GM23338 (cell line): ENCODE measurements around the gene MT1B. TPM values are rescaled to one million over a fixed set of nuclear protein-coding genes. Genes with fewer than 3 reads are reported as not detected.

Source experiments
- ATAC-seq: fragments of 200-7000 bp; cut with Tn5 transposase; 3 replicates; pipeline ENCODE4 v1.9.1; 2020
- DNase-seq: peaks from one replicate; pipeline ENCODE4 v3.0.0-alpha.2; 2015; ENCODE audit warnings: low spot score
- H2AFZ ChIP-seq: fragments of 200-600 bp; sonication (generic); 2 replicates; pipeline ENCODE4 v1.8.0; 2016; ENCODE audit warnings: antibody characterized with exemption, mild to moderate bottlenecking, moderate library complexity
- H3F3A ChIP-seq: fragments of 200-600 bp; sonication (generic); replicated peaks from 2 replicates; pipeline ENCODE4 v1.8.0; 2017; ENCODE audit warnings: antibody characterized with exemption, mixed run types, low read depth
- H3K27ac ChIP-seq: fragments of 200-600 bp; sonication (generic); 2 replicates; pipeline ENCODE4 v1.6.1; 2016; ENCODE audit warnings: low read depth
- H3K27me3 ChIP-seq: fragments of 200-600 bp; sonication (generic); 2 replicates; pipeline ENCODE4 v1.8.0; 2016; ENCODE audit warnings: mild to moderate bottlenecking, mixed run types, moderate library complexity; ENCODE audit not compliant: insufficient read depth
- H3K36me3 ChIP-seq: fragments of 200-600 bp; sonication (generic); 2 replicates; pipeline ENCODE4 v1.8.0; 2016; ENCODE audit warnings: mild to moderate bottlenecking; ENCODE audit not compliant: insufficient read depth
- H3K4me1 ChIP-seq: fragments of 200-600 bp; sonication (generic); 2 replicates; pipeline ENCODE4 v1.8.0; 2016; ENCODE audit warnings: mild to moderate bottlenecking, moderate library complexity; ENCODE audit not compliant: insufficient read depth
- H3K4me2 ChIP-seq: fragments of 200-600 bp; sonication (generic); 2 replicates; pipeline ENCODE4 v1.7.1; 2017; ENCODE audit warnings: mixed run types
- H3K4me3 ChIP-seq: fragments of 200-600 bp; sonication (generic); 2 replicates; pipeline ENCODE4 v1.6.1; 2016; ENCODE audit warnings: mixed run types
- H3K79me2 ChIP-seq: fragments of 200-600 bp; sonication (generic); replicated peaks from 2 replicates; pipeline ENCODE4 v1.8.0; 2017; ENCODE audit warnings: mild to moderate bottlenecking; ENCODE audit not compliant: insufficient read depth
- H3K9me2 ChIP-seq: fragments of 200-600 bp; sonication (generic); 2 replicates; pipeline ENCODE4 v1.8.0; 2017; ENCODE audit not compliant: insufficient read depth
- H4K20me1 ChIP-seq: fragments of 200-600 bp; sonication (generic); replicated peaks from 2 replicates; pipeline ENCODE4 v1.8.0; 2017; ENCODE audit warnings: mild to moderate bottlenecking; ENCODE audit not compliant: insufficient read depth
- H3K27ac Mint-ChIP-seq: 2 replicates; pipeline ENCODE4 v1.8.0; 2020; ENCODE audit warnings: inconsistent platforms, mild to moderate bottlenecking, moderate library complexity, mixed read lengths
- H3K27me3 Mint-ChIP-seq: 3 replicates; pipeline ENCODE4 v1.8.0; 2022; ENCODE audit warnings: low read depth, mild to moderate bottlenecking, moderate library complexity, mixed read lengths, inconsistent platforms; ENCODE audit not compliant: insufficient read depth, poor library complexity
- H3K36me3 Mint-ChIP-seq: 3 replicates; pipeline ENCODE4 v1.8.0; 2021; ENCODE audit warnings: low read depth, mild to moderate bottlenecking, inconsistent platforms, moderate library complexity, mixed read lengths
- H3K4me1 Mint-ChIP-seq: 3 replicates; pipeline ENCODE4 v1.8.0; 2020; ENCODE audit warnings: mild to moderate bottlenecking, inconsistent platforms, mixed read lengths
- H3K4me3 Mint-ChIP-seq: 3 replicates; pipeline ENCODE4 v1.8.0; 2021; ENCODE audit warnings: moderate library complexity, mild to moderate bottlenecking, inconsistent platforms, mixed read lengths
- H3K9me3 Mint-ChIP-seq: 3 replicates; pipeline ENCODE4 v1.8.0; 2020; ENCODE audit warnings: moderate library complexity, mild to moderate bottlenecking, inconsistent platforms, mixed read lengths
- CREB1 ChIP-seq: fragments of 250-450 bp; sonication (Bioruptor Pico); IDR thresholded peaks from 2 replicates; pipeline ENCODE4 v1.5.0; 2020; ENCODE audit warnings: low read depth, mild to moderate bottlenecking, moderate library complexity
- EZH2 ChIP-seq: fragments of 200-600 bp; sonication (generic); IDR thresholded peaks from one replicate; pipeline ENCODE4 v1.8.0; 2017; ENCODE audit warnings: antibody characterized with exemption, mild to moderate bottlenecking, low read depth; ENCODE audit not compliant: unreplicated experiment
- EZH2phosphoT487 ChIP-seq: fragments of 200-600 bp; sonication (generic); IDR thresholded peaks from one replicate; pipeline ENCODE4 v1.8.1; 2018; ENCODE audit warnings: antibody characterized with exemption; ENCODE audit not compliant: unreplicated experiment
- JUNB ChIP-seq: IDR thresholded peaks from one replicate; pipeline ENCODE4 v1.6.1; 2016; ENCODE audit warnings: antibody characterized with exemption; ENCODE audit not compliant: unreplicated experiment
- NANOG ChIP-seq: IDR thresholded peaks from 2 replicates; pipeline ENCODE4 v1.6.1; 2016; ENCODE audit warnings: antibody characterized with exemption, borderline replicate concordance
- POLR2AphosphoS5 ChIP-seq: IDR thresholded peaks from 2 replicates; pipeline ENCODE4 v1.6.1; 2016; ENCODE audit warnings: antibody characterized with exemption, low read depth
- STAT1 ChIP-seq: IDR thresholded peaks from one replicate; pipeline ENCODE4 v1.6.1; 2016; ENCODE audit warnings: antibody characterized with exemption; ENCODE audit not compliant: unreplicated experiment
- ZNF114 ChIP-seq: fragments of 250-450 bp; sonication (Bioruptor Pico); IDR thresholded peaks from 2 replicates; pipeline ENCODE4 v1.5.0; 2020; ENCODE audit warnings: mild to moderate bottlenecking, moderate library complexity
- ZNF331 ChIP-seq: fragments of 250-450 bp; sonication (Bioruptor Pico); IDR thresholded peaks from 2 replicates; pipeline ENCODE4 v1.5.0; 2020; ENCODE audit warnings: low read depth, mild to moderate bottlenecking, moderate library complexity
- long read RNA-seq: library from polyadenylated mRNA; unstranded; transcript quantifications from one replicate; pipeline ENCODE4 v2.0.0, GENCODE V29; 2020; ENCODE audit not compliant: unreplicated experiment
- polyA plus RNA-seq: library from polyadenylated mRNA; unstranded; fragments of >200 nt; fragmentation: Nextera tagmentation; extraction: Ambion mirVana; gene quantifications from 2 replicates; pipeline ENCODE4 v1.2.1, GENCODE V29; 2016
- total RNA-seq: library from RNA; depleted of rRNA; stranded (reverse); fragments of >200 nt; shearing (Covaris generic); gene quantifications from 2 replicates; pipeline ENCODE4 v1.2.3, GENCODE V29; 2014; rRNA removed
- TF ChIP-seq, protein P1 (sequence below): IDR thresholded peaks from 2 replicates; pipeline ENCODE4 v1.6.1; 2016; ENCODE audit warnings: antibody characterized with exemption
- TF ChIP-seq, protein P2 (sequence below): fragments of 250-450 bp; sonication (Bioruptor Pico); IDR thresholded peaks from 2 replicates; pipeline ENCODE4 v1.5.0; 2020; ENCODE audit warnings: mild to moderate bottlenecking, moderate library complexity
- TF ChIP-seq, protein P3 (sequence below), 2 experiments: fragments of 200-600 bp in 1 of 2; sonication (generic) in 1 of 2; conservative IDR thresholded peaks; 2 replicates each; pipeline versions ENCODE4 v1.5.1 to v1.6.1; 2016 to 2017; ENCODE audit warnings: antibody characterized with exemption in 2 of 2, low read depth in 2 of 2, mild to moderate bottlenecking in 2 of 2, moderate library complexity in 1 of 2
- TF ChIP-seq, protein P4 (sequence below): IDR thresholded peaks from one replicate; pipeline ENCODE4 v1.6.1; 2018; ENCODE audit warnings: antibody characterized with exemption; ENCODE audit not compliant: unreplicated experiment

Gene MT1B
- total RNA-seq (not detected in 2 replicates), polyA plus RNA-seq (not detected in 2 replicates)
- long read RNA-seq: 0 reads

DNA sequence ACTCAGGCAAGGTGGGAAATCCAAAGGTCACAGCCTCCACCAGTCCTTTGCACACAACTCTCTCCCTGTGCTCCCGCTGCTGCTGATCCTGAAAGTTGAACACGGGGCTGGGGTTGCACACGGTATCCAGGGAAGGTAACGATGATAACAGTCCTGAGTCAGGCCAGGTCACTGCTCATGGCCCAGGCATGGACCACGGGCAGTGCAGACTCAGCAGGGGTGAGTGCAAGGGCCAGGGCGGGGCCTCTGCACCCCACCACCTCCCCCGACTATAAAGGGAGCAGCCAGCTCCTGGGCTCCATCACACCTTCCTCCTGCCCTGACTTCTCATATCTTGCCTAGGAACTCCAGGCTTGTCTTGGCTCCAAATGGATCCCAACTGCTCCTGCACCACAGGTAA lies at the start of gene MT1B:
Gene MT1B (plus strand): TSS at position 301 of the 400 bp plus-strand sequence. CDS start 68 bp downstream, at position 369.
- no peaks in the 10 kb centered on the region for H3K36me3 Mint-ChIP-seq
- TF ChIP-seq, protein P1, sequence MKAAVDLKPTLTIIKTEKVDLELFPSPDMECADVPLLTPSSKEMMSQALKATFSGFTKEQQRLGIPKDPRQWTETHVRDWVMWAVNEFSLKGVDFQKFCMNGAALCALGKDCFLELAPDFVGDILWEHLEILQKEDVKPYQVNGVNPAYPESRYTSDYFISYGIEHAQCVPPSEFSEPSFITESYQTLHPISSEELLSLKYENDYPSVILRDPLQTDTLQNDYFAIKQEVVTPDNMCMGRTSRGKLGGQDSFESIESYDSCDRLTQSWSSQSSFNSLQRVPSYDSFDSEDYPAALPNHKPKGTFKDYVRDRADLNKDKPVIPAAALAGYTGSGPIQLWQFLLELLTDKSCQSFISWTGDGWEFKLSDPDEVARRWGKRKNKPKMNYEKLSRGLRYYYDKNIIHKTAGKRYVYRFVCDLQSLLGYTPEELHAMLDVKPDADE: no peak
- TF ChIP-seq NANOG (no peak), CREB1 (CRISPR knock-in tag) (no peak), EZH2 (no peak), JUNB (no peak), ZNF114 (CRISPR knock-in tag) (no peak), STAT1 (no peak), ZNF331 (CRISPR knock-in tag) (no peak), POLR2AphosphoS5 (no peak), EZH2phosphoT487 (no peak)
- TF ChIP-seq, protein P2, sequence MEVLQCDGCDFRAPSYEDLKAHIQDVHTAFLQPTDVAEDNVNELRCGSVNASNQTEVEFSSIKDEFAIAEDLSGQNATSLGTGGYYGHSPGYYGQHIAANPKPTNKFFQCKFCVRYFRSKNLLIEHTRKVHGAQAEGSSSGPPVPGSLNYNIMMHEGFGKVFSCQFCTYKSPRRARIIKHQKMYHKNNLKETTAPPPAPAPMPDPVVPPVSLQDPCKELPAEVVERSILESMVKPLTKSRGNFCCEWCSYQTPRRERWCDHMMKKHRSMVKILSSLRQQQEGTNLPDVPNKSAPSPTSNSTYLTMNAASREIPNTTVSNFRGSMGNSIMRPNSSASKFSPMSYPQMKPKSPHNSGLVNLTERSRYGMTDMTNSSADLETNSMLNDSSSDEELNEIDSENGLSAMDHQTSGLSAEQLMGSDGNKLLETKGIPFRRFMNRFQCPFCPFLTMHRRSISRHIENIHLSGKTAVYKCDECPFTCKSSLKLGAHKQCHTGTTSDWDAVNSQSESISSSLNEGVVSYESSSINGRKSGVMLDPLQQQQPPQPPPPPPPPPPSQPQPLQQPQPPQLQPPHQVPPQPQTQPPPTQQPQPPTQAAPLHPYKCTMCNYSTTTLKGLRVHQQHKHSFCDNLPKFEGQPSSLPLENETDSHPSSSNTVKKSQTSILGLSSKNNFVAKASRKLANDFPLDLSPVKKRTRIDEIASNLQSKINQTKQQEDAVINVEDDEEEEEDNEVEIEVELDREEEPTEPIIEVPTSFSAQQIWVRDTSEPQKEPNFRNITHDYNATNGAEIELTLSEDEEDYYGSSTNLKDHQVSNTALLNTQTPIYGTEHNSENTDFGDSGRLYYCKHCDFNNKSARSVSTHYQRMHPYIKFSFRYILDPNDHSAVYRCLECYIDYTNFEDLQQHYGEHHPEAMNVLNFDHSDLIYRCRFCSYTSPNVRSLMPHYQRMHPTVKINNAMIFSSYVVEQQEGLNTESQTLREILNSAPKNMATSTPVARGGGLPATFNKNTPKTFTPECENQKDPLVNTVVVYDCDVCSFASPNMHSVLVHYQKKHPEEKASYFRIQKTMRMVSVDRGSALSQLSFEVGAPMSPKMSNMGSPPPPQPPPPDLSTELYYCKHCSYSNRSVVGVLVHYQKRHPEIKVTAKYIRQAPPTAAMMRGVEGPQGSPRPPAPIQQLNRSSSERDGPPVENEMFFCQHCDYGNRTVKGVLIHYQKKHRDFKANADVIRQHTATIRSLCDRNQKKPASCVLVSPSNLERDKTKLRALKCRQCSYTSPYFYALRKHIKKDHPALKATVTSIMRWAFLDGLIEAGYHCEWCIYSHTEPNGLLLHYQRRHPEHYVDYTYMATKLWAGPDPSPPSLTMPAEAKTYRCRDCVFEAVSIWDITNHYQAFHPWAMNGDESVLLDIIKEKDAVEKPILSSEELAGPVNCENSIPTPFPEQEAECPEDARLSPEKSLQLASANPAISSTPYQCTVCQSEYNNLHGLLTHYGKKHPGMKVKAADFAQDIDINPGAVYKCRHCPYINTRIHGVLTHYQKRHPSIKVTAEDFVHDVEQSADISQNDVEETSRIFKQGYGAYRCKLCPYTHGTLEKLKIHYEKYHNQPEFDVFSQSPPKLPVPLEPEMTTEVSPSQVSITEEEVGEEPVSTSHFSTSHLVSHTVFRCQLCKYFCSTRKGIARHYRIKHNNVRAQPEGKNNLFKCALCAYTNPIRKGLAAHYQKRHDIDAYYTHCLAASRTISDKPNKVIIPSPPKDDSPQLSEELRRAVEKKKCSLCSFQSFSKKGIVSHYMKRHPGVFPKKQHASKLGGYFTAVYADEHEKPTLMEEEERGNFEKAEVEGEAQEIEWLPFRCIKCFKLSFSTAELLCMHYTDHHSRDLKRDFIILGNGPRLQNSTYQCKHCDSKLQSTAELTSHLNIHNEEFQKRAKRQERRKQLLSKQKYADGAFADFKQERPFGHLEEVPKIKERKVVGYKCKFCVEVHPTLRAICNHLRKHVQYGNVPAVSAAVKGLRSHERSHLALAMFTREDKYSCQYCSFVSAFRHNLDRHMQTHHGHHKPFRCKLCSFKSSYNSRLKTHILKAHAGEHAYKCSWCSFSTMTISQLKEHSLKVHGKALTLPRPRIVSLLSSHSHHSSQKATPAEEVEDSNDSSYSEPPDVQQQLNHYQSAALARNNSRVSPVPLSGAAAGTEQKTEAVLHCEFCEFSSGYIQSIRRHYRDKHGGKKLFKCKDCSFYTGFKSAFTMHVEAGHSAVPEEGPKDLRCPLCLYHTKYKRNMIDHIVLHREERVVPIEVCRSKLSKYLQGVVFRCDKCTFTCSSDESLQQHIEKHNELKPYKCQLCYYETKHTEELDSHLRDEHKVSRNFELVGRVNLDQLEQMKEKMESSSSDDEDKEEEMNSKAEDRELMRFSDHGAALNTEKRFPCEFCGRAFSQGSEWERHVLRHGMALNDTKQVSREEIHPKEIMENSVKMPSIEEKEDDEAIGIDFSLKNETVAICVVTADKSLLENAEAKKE (CRISPR knock-in tag): no peak
- TF ChIP-seq, protein P3, sequence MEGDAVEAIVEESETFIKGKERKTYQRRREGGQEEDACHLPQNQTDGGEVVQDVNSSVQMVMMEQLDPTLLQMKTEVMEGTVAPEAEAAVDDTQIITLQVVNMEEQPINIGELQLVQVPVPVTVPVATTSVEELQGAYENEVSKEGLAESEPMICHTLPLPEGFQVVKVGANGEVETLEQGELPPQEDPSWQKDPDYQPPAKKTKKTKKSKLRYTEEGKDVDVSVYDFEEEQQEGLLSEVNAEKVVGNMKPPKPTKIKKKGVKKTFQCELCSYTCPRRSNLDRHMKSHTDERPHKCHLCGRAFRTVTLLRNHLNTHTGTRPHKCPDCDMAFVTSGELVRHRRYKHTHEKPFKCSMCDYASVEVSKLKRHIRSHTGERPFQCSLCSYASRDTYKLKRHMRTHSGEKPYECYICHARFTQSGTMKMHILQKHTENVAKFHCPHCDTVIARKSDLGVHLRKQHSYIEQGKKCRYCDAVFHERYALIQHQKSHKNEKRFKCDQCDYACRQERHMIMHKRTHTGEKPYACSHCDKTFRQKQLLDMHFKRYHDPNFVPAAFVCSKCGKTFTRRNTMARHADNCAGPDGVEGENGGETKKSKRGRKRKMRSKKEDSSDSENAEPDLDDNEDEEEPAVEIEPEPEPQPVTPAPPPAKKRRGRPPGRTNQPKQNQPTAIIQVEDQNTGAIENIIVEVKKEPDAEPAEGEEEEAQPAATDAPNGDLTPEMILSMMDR (conservative IDR thresholded peaks at IDR 0.05; ENCODE audit: low read depth in 2 of 2): no peak
- TF ChIP-seq, protein P4, sequence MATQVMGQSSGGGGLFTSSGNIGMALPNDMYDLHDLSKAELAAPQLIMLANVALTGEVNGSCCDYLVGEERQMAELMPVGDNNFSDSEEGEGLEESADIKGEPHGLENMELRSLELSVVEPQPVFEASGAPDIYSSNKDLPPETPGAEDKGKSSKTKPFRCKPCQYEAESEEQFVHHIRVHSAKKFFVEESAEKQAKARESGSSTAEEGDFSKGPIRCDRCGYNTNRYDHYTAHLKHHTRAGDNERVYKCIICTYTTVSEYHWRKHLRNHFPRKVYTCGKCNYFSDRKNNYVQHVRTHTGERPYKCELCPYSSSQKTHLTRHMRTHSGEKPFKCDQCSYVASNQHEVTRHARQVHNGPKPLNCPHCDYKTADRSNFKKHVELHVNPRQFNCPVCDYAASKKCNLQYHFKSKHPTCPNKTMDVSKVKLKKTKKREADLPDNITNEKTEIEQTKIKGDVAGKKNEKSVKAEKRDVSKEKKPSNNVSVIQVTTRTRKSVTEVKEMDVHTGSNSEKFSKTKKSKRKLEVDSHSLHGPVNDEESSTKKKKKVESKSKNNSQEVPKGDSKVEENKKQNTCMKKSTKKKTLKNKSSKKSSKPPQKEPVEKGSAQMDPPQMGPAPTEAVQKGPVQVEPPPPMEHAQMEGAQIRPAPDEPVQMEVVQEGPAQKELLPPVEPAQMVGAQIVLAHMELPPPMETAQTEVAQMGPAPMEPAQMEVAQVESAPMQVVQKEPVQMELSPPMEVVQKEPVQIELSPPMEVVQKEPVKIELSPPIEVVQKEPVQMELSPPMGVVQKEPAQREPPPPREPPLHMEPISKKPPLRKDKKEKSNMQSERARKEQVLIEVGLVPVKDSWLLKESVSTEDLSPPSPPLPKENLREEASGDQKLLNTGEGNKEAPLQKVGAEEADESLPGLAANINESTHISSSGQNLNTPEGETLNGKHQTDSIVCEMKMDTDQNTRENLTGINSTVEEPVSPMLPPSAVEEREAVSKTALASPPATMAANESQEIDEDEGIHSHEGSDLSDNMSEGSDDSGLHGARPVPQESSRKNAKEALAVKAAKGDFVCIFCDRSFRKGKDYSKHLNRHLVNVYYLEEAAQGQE: no peak
- H3K4me1 ChIP-seq: no peaks in the 10 kb centered on the region; the same call in 1 of the 2 replicates
- peaks cover 52% of the 10 kb centered on the region for H3K27me3 Mint-ChIP-seq
- no peak within 1 kb of the TSS for H3K4me3 ChIP-seq
- H3K9me3 Mint-ChIP-seq: no peaks in the 10 kb centered on the region
- H3F3A ChIP-seq: no peaks in the 10 kb centered on the region
- ATAC-seq (no peak), DNase-seq (no peak)
- H3K27ac Mint-ChIP-seq: no peak within 1 kb of the TSS
- no peaks in the 10 kb centered on the region; the same call in 1 of the 2 replicates for H3K36me3 ChIP-seq
- peaks cover 58% of the 10 kb centered on the region for H3K27me3 ChIP-seq
- H3K27ac ChIP-seq: no peak within 1 kb of the TSS
- H3K79me2 ChIP-seq: no peaks in the 10 kb centered on the region
- peaks cover 4% of the 10 kb centered on the region; the same call in 2 of the 3 replicates for H3K4me1 Mint-ChIP-seq
- H4K20me1 ChIP-seq: no peaks in the 10 kb centered on the region
- H2AFZ ChIP-seq: no peak within 1 kb of the TSS
- H3K4me2 ChIP-seq: no peak within 1 kb of the TSS
- no peaks in the 10 kb centered on the region for H3K9me2 ChIP-seq
- H3K4me3 Mint-ChIP-seq: no peak within 1 kb of the TSS
